ENCODE results near the gene WDR20.

The WDR20 gene

DNA sequence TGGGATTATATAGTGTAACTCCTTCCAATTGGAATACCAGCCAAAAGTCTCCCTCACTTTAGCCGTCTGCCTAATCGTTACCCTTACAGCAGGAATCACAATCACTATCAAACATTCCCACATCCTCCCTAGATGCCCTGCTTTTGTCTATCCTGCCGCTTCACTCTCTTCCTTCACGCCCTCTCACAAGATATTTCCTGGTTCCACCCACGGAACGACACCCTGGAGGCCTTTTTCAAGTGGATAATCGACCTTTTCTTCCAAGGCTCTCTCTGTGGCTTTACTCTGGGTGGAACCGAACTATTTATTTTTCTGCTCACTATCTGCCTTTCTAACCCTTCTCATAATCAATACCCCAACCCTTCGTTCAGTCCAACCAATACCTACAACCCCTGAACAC, 106.4 kb downstream of the WDR20 start:
- in situ Hi-C loops (cut with HindIII; ENCODE audit: low pct_ligation_motif_present, low pct_unique_long_range_greater_than_20kb, low sequenced_read_pairs) = no loop called here
- no peak for DNase-seq

- no peak for DNase-seq
- in situ Hi-C loops (cut with HindIII; ENCODE audit: low pct_ligation_motif_present, low pct_unique_long_range_greater_than_20kb, low sequenced_read_pairs) = no loop called here
These were observed 108.4 kb downstream of the WDR20 start for GRCh38 chr14:102248121-102248520.

DNA sequence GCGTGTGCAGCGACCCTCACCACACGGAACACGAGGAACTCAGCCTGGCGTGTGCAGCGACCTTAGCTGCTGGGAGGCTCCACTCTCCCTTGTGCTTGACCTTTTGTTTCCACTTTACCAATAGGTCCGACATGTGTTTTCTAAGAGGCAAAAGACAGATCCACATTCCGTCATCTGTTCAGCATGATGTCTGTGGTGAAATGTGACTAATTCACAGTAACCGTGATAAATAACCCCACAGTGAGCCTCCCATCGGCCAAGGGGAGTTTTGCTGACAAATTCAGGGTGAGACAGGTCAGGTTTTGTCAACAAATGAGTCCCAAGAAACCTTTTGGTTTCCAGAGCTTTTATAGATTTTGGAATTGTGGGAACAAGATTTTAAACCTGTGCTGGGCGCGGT, 109.3 kb downstream of the WDR20 start:
- DNase-seq = no peak
- in situ Hi-C loops (cut with HindIII; ENCODE audit: low pct_ligation_motif_present, low pct_unique_long_range_greater_than_20kb, low sequenced_read_pairs) = no loop called here

DNA sequence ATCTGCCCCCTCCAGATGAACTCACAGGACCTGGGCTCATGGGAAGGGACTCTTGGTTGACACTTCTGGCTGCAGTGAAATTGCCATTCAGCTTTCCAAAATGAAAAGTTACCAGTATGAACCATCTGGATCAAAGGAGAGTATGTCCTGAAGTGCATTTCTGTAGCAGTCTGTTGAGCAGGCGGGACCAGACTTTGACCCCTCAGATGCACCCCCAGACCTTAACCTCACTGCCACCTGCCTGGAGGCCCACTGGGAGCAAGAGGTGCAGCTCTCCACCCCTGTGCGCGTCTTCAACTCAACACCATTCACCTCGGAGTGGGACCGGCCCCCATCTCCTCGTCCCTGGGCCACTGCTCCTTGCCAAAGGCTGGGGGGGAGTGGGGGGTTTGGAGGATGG, 110.3 kb downstream of the WDR20 start:
- in situ Hi-C loops (cut with HindIII; ENCODE audit: low pct_ligation_motif_present, low pct_unique_long_range_greater_than_20kb, low sequenced_read_pairs) = no loop called here
- no peak for DNase-seq

DNA sequence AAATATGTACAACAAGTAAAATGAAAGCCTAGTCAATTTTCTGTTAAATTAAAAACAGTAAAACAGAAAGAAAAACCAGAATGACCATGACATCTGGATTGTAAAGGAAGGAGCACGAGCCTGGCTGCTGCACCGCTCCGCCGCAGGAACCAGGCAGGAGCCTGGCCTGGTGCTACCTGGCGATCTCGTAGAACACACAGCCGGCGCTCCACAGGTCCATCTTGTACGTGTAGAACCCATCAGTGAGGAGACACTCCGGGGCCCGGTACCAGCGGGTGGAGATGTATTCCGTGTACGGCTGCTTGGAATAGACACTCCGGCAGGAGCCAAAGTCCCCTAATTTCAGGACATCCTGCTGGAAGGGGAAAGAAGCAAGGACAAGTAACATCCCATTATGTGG, 110.9 kb downstream of the WDR20 start:
- DNase-seq = no peak

DNA sequence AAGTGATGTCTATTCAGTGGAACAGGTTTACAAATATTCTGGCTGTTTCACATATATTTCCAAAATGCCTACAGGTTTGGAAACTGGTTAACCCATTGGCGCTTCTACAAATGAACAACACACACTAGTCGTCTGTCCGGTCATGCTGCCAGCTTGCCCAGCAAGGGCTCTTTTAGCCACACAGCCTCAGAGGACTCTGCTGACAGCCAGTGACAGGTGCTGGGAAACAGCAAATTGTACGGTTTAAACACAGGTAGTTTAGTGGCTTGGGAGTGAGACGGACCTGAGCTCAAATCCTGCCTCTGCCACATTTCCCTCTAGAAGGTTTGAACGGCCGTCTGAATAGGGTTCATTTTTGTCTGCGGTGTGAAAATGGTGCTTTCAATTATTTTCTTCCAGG, 111.5 kb downstream of the WDR20 start:
- no peak for DNase-seq
- in situ Hi-C loops (cut with HindIII; ENCODE audit: low pct_ligation_motif_present, low pct_unique_long_range_greater_than_20kb, low sequenced_read_pairs) = no loop called here

More for the DNA sequence above, 110.9 kb downstream of the WDR20 start:
- in situ Hi-C loops (cut with HindIII; ENCODE audit: low pct_ligation_motif_present, low pct_unique_long_range_greater_than_20kb, low sequenced_read_pairs) = no loop called here

- in situ Hi-C loops (cut with HindIII; ENCODE audit: low pct_ligation_motif_present, low pct_unique_long_range_greater_than_20kb, low sequenced_read_pairs) = no loop called here
- DNase-seq = no peak
These were observed 113.4 kb downstream of the WDR20 start for GRCh38 chr14:102252834-102253801.

DNA sequence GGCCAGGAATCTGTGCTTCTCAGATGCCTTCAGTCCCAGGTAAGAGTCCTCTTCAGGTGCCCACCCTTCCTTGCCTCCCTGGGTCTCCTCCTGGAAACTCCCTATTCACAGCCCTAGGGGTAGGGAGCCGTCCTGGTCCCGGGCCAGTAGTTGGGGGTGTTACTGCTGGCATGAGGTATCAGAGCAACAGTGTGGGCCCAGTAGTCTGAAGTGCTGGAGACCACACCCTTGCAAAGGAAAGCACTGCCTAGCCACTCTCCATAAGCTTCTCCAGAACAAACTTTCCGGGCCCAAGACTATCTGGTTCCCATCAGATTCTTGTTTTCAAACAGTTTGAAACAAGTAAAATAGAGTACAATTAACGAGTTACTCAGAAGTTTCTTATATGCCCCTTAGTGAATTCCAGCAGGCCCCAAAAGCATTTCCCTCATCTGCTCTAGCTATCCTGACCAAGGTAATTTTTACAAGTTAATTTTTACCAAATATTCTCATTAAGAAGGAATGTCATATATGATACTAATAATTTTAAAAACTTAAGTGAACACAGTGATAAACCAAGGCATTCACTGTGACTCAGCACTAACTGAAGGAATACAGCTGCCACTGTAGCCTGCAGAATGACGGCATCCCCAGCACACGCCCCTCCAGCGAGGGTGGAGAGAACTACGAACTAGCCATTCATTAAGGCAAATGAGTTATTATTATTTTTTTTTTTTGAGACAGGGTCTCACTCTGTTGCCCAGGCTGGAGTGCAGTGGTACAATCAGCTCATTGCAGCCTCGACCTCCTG, 115.9 kb downstream of the WDR20 start:
- DNase-seq = no peak
- in situ Hi-C loops (cut with HindIII; ENCODE audit: low pct_ligation_motif_present, low pct_unique_long_range_greater_than_20kb, low sequenced_read_pairs) = no loop called here

DNA sequence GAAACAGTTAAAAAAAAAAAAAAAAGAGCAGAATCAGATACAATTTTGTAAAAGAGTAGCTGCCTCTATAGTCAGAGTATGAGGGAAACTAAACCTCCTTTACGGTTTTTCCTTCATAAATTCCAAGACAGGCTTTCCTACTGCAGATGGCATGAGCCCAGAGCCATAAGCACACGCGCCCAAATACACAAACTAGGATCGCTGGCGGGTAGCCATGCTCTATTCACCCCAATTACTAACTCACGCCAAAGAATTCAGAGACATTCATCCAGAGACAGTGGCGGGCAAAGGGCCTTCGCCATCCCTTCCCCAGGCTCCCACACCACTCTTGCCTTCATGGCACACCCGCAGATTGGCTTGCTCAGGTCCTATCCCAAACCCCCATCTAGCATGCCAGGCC, 117.0 kb downstream of the WDR20 start:
- DNase-seq = no peak
- in situ Hi-C loops (cut with HindIII; ENCODE audit: low pct_ligation_motif_present, low pct_unique_long_range_greater_than_20kb, low sequenced_read_pairs) = no loop called here

DNA sequence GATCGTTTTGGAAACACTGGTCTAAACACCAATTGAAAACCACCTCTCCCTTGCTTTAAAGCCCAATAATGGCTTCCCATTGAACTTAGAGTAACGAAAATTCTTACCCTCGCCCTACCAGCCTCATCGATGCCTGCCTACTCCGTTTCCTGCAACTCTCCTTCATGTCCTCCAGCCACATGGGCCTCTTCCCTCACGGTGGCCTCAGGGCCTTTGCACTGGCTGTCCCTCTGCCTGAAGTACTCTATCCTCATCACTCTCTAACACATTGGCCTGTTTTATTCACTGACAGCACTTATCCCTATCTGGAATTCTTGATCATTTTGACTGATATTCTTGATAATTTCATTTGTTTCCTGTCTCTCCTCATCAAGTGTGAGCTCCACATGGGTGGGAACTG, 118.4 kb downstream of the WDR20 start:
- in situ Hi-C loops (cut with HindIII; ENCODE audit: low pct_ligation_motif_present, low pct_unique_long_range_greater_than_20kb, low sequenced_read_pairs) = no loop called here
- no peak for DNase-seq

Data from ACHN (cell line).